GM21528 (cell line): ENCODE results near the gene NOL12.
"Not testable (repeated sequence)": the region's sequence is repeated elsewhere in the genome, so short reads cannot be mapped to it uniquely, and the experiment has no call there.

Experiments used
- ATAC-seq: cut with Tn5 transposase; IDR thresholded peaks from one replicate; pipeline ENCODE4 v1.9.1; 2021; ENCODE audit warnings: mild to moderate bottlenecking, moderate library complexity; ENCODE audit not compliant: unreplicated experiment, low FRiP score

NOL12 gene

GRCh38 chr22:37678372-37678771 is 7.8 kb upstream of the NOL12 start:
- ATAC-seq: no peak

DNA sequence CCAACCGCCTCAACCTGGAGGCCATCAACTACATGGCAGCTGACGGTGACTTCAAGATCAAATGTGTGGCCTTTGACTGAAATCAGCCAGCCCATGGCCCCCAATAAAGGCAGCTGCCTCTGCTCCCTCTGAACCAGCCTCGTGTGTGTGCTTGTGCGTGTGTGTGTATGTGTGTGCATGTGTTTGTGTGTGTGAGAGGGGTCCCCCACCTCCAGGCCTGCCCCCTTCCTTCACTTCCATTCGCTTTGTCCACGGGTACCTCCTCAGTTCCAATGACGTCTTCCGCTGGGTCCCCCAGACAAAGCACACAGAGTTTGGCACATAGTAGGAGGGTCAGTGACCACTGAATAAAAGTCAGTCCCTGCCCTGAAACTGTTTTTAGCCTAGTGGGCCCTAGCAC is 6.5 kb upstream of the NOL12 start:
- no peak for ATAC-seq

GRCh38 chr22:37680191-37680851 is 5.8 kb upstream of the NOL12 start:
- ATAC-seq: no peak

- no peak for ATAC-seq
Observed at GRCh38 chr22:37681001-37681424, 5.1 kb upstream of the NOL12 start.

DNA sequence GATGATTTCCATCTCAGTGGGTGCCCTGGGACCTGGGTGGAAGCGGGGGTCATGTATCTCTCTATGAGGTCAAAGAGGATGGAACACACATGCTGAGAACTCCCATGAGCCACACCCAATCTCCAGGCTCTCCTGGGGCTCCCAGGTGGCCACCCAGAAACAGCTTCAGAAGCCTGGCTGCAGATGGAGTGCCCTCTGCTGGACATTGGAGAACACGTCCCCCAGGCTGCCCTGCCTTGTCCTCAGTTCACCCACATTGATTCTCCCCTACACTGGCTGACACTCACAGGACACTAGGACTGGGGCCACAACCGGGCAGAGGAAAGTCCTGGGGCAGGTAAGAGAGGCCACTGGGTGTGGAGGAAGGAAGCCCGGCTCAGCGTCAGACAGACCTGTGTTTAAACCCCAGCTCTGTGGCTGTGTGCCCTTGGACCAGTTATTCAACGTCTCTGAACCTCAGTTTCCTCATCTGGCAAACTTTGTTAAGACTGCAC is 4.5 kb upstream of the NOL12 start:
- no peak for ATAC-seq

DNA sequence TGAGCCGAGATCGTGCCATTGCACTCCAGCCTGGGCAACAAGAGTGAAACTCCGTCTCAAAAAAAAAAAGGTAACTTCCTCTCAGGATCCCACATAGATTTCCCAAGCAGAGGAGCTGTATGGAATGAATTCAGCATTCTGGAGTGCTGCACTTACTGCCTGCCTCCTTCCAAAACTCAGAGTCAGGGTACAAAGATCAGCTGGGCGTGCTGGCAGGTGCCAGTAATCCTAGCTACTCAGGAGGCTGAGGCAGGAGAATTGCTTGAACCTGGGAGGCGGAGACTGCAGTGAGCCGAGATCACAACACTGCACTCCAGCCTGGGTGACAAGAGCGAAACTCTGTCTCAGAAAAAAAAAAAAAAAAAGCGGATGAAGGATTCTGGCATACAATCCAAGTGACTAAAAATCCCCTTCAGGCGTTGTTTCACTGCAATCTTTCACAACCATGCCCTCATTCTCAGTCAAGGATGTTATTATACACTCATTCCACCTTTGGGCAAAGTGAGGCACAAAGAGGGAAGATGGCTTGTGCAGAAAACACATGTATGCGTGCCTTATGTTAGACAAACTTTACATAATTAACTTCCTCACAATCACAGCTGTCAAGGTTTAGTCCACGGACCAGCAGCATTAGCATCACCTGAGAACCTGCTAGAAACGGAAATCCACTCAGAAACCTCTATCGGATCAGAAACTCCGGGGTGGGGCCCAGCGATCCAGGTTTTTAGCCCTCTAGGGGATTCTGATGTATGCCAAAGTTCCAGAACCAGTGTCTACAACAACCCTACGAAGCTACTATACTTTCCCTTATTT is 1.1 kb upstream of the NOL12 start:
- ATAC-seq: no peak

- ATAC-seq: no peak
Observed at GRCh38 chr22:37690407-37690806, 4.3 kb downstream of the NOL12 start.

DNA sequence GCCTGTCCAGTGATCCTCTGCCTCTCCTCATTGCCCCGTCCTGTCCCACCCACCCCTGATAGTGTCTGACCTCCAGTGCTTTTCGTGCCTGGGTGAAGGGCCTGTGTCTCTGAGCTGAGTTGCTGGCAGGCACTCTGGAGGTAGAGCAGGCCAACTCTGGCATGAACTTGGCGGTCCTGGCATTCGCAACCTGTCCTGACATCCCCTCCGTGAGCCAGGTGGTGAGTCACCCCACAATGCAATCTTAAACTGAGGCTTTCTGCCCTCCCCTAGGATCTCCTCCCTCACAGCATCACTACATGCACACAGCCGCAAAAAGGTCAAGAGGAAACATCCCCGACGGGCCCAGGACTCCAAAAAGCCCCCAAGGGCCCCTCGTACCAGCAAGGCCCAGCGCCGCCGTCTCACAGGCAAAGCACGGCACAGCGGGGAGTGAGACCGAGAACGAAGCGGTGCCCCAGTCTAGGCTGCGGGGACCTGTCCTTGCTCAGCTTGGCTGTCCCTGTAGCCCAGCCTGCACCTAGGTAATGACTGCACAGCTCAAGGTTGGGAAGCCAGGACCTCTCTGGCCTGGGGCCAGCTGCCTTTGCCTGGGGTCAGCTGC is 4.9 kb downstream of the NOL12 start:
- no peak for ATAC-seq

DNA sequence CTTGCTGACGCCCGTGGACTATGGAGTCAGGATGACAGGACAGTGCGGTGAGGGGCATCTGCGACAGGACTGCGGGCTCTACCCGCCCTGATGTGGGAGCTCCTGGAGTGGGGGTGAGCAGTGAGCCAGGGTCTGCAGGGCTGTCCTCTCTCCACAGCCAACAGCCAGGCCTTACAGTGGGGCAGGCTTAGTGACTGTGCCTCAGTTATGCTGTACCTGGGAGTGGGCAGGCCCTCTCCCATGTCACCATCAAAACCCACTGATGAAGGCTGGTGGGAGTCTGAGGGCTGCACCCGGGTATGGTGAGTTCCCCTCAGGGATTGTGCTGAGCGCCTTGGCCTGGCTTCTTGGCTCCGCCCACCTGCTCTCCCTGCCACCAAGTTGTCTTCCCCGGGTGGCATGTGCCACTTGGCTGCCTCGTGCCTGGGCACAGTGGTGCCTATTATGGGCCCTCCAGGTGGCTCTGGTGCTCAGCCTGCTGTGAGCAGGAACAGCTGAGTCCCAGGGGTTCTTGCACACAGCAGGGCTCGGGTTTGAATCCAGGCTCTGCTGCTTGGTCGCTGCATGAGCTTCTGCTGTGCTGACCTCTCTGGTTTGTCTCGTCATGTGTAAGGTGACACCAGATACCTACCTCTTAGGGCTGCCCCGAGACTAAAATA is 6.6 kb downstream of the NOL12 start:
- ATAC-seq: no peak

DNA sequence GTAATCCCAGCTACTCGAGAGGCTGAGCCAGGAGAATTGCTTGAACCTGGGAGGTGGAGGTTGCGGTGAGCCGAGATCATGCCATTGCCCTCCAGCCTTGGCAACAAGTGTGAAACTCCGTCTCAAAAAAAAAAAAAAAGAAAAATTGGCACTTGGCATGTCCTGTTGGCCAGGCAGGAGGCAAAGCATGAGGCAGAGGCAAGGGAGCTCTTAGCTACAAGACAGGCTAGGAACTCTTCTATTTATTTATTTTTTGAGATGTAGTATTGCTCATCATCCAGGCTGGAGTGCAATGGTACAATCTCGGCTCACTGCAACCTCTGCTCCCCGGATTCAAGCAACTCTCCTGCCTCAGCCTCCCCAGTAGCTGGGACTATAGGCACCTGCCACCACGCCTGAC is 8.0 kb downstream of the NOL12 start:
- ATAC-seq: not testable (repeated sequence)

DNA sequence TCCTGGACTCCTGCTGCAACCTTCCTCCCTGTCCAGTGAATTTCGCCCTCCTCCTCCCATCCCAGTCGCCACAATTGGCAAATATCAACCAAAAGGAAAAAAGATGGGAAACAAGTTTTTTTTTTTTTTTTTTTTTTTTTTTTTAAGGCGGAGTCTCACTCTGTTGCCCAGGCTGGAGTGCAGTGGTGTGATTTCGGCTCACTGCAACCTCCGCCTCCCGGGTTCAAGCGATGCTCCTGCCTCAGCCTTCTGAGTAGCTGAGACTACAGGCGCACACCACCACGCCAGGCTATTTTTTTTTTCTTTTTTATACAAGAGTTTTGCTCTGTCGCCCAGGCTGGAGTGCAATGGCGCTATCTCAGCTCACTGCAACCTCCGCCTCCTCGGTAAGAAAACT is 10.1 kb downstream of the NOL12 start:
- ATAC-seq: not testable (repeated sequence)

DNA sequence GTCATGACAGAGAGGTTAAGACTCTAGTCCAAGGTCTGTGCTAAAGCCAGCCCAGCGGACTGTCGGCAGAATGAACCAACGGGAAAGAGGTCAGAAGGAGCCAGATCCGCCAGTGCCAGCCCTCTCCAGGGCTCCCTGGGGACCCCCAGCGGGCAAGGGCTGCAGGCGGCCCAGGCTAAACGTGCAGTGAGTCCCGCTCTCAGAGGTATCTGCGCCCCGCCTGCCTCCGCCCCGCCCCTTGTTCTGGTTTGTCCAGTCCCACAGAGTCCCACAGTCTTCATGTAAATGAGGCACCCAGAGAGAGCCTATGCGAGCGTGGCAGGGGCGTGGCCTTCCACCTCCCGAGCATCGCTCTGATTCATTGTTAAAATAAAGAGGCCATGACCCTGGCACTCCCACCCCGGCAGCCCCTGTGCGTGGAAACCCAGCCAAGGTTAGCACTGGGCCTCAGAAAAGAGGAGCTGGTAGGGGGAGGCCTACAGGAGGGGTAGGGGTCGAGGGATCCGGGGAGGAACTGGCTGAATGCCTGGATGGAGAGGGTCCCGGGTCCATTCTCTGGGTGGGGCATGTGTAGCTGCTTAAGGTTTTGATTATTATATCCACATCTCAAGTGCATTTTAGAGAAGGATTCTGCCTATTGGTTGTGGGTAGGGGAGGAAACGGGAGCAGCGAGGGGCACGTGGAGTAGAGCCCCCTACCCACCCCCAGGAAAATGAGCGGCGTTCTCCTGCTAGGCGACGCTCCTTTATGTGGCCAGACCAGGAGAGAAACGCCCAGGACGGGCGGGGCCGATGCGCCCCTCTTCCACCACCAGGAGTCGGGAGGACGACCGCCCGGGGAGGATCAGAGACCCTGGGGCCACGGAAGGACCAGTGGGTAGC is 10.8 kb downstream of the NOL12 start, which contains the start of gene TRIOBP:
Gene TRIOBP, plus strand, starts transcription at position 392 of the 881 bp plus-strand sequence. CDS start 4,318 bp downstream, outside the sequence.
- peak; percentile 71 for ATAC-seq

DNA sequence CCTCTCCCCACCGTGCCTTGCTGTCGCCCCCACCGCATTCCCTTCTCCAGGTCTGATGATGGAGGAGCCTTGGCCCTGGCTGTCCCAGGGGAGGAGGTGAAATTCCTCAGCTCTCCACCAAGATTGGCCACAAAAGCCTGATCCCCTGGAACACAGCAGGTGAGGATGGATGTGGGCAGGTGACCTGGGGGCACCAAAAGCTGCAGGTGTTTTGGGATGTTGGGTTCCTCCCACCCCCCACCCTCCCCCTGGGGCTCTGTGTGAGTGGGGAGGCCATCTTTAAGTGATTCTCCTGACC is 11.3 kb downstream of the NOL12 start:
- no peak for ATAC-seq

GRCh38 chr22:37701141-37701786 is 15.1 kb downstream of the NOL12 start:
- ATAC-seq: no peak

DNA sequence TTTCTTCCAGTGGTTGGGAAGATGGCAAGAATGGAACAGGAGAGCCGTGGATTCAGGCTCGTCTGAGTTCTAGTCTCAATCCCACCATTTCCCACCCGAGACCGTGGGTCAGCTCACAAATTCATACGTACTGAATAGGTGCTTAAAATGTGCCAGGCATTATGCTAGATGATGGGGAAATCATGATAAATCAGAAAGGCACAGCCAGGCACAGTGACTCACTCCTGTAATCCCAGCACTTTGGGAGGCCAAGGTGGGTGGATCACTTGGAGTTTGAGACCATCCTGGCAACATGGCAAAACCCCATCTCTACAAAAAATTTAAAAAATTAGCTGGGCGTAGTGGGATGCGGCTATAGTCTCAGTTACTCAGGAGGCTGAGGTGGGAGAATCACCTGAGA is 17.8 kb downstream of the NOL12 start:
- ATAC-seq: no peak

DNA sequence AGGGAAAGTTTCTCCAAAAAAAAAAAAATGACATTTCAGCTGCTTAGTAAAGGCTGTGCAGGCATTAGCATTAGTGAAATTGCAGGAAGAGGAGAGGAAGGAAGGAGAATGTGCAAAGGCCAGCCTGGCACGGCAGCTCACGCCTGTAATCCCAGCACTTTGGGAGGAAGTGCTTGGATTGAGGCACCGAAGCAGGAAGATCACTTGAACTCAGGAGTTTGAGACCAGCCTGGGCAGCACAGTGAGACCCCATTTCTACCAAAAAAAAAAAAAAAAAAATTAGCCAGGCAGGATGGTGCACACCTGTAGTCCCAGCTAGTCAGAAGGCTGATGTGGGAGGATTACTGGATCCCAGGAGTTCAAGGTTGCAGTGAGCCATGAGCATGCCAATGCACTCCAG is 18.5 kb downstream of the NOL12 start:
- no peak for ATAC-seq

DNA sequence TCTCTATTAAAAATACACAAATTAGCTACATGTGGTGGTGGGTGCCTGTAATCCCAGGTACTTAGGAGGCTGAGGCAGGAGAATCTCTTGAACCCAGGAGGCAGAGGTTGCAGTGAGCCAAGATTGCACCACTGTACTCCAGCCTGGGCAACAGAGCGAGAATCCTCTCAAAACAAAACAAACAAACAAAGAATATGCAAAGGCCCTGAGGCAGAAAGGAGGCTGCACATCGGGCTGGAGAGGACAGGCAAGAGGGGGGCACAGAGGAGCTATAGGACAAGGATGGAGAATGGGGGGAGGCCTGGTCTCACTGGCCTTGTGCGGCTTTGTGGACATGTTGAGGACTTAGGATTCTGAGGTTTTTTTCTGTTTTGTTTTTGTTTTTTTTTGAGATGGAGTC is 19.1 kb downstream of the NOL12 start:
- ATAC-seq: no peak

- no peak for ATAC-seq
Observed at GRCh38 chr22:37708580-37709444, 22.7 kb downstream of the NOL12 start.

DNA sequence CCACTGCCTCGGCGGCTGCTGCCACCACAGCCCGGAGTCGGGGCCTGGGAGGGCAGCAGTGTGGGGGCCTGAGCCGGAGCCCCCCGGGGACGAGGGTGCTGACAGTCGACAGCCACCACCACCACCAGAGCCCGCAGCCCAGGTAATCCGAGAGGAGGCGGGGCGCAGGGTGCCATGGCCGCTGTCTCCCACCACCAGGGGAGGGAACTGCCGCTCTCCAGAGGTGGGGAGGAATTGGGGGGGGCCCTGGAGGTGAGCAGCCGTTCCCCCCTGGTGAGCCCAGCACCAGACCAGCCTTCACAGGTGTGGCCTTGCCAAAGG is 23.3 kb downstream of the NOL12 start:
- ATAC-seq: no peak
